Ovary (tissue), 9 donors: Measurements from ENCODE around the gene SPAAR. TPM values are rescaled to one million over a fixed set of nuclear protein-coding genes. Genes with fewer than 3 reads are reported as not detected.

ENCODE experiments used
- DNase-seq, 5 donors: peaks; one replicate each; pipeline ENCODE4 v3.0.0-alpha.2; 2019 to 2020
- H3K27ac ChIP-seq, 2 donors: fragments of 200-600 bp; one replicate each; pipeline versions ENCODE4 v1.5.1 to v1.8.0; 2019 to 2022
- H3K27me3 ChIP-seq: fragments of 200-600 bp; one replicate; pipeline ENCODE4 v1.8.0; 2022
- H3K36me3 ChIP-seq: fragments of 200-600 bp; sonication (generic); one replicate; pipeline ENCODE4 v1.5.1; 2019
- H3K4me1 ChIP-seq: one replicate; pipeline ENCODE4 v1.8.1; 2013; ENCODE audit warnings: mild to moderate bottlenecking, moderate library complexity; ENCODE audit not compliant: insufficient read depth
- H3K4me3 ChIP-seq: fragments of 200-600 bp; sonication (generic); one replicate; pipeline ENCODE4 v1.5.1; 2017
- H3K9me3 ChIP-seq, 2 donors: fragments of 200-600 bp in 1 of 2; sonication (generic) in 1 of 2; one replicate each; pipeline versions ENCODE4 v1.5.1 to v1.8.1; 2013 to 2019; ENCODE audit warnings: mild to moderate bottlenecking in 1 of 2, moderate library complexity in 1 of 2
- CTCF ChIP-seq, 3 donors: fragments of 450-650 bp in 2 of 3; fragments of 200-600 bp in 1 of 3; IDR thresholded peaks; one replicate each; pipeline versions ENCODE4 v1.5.1 to v1.8.0; 2016 to 2022; ENCODE audit warnings: antibody characterized with exemption in 3 of 3, mild to moderate bottlenecking in 1 of 3
- EP300 ChIP-seq: sonication (generic); formaldehyde crosslinking; IDR thresholded peaks from one replicate; pipeline ENCODE4 v1.6.1; 2017; ENCODE audit warnings: antibody characterized with exemption
- POLR2A ChIP-seq: fragments of 450-650 bp; IDR thresholded peaks from one replicate; pipeline ENCODE4 v1.6.1; 2017; ENCODE audit warnings: antibody characterized with exemption, mild to moderate bottlenecking, moderate library complexity
- WGBS, 3 donors: extraction: QIAGEN DNeasy Blood & Tissue Kit in 1 of 3; methylation state at CpG; one replicate each; pipeline versions ENCODE4 v1.1.5 to v1.1.7; 2013 to 2017; 5-methylcytosine and 5-hydroxymethylcytosine counted together
- intact Hi-C, 4 donors: fragments of 100-400 bp; cut with DNase I; formaldehyde crosslinking; loops; one replicate each; pipeline versions ENCODE4 v1.11.0 to v1.15.1; 2022 to 2023
- polyA plus RNA-seq, 2 donors: library from polyadenylated mRNA; stranded (reverse); fragments of 200-250 nt in 1 of 2; fragments of 350-450 nt in 1 of 2; fragmentation: Illumina TruSeq in 1 of 2; extraction: RNeasy Lipid Tissue Mini Kit (QIAGEN cat#74804) in 1 of 2; gene quantifications; one replicate each; pipeline ENCODE4 v1.2.3, GENCODE V29; 2013 to 2014
- total RNA-seq, 7 donors: library from RNA; depleted of rRNA in 2 of 7; stranded (reverse); fragments of >200 nt in 2 of 7; fragmentation: NEBNext Ultra II Directional in 3 of 7; extraction: Animal tissue kit (Norgen Biotek cat#: 25700) in 3 of 7; gene quantifications; one replicate each; pipeline versions ENCODE4 v1.1.0 to v1.2.4, GENCODE V29; 2016 to 2023
- donor health status: DM: no; HTN: no; CAD: no; lungs with moderate emphysema.
- donor health status: DM: no; HTN: no; CAD: no.
- donor health status: Bipolar disorder and iron deficiency.
- donor health status: DM: yes; HTN: yes; CAD: no.
- donor health status: DM: no; HTN: no; CAD: no.
- donor health status: DM: yes; HTN: yes; CAD: no.

The SPAAR gene
- total and polyA plus RNA-seq, 9 donors: 0.33 to 5.4 (median 2.0) TPM

- no peak overlapping the region for H3K27ac ChIP-seq
Measured at GRCh38 chr9:35944841-35945240, 35.6 kb downstream of the SPAAR start.

GRCh38 chr9:35945341-35946018 is 36.2 kb downstream of the SPAAR start:
- peak; percentile 85 to 89 (median 88) for DNase-seq

More at GRCh38 chr9:35944841-35945240, 35.6 kb downstream of the SPAAR start:
- Histone ChIP-seq H3K4me3 (no peak overlapping the region), H3K36me3 (no peaks in the 10 kb centered on the region), H3K27me3 (no peaks in the 10 kb centered on the region), H3K9me3 (no peaks in the 10 kb centered on the region), H3K4me1 (peaks cover 3% of the 10 kb centered on the region)
- DNase-seq: no peak
- 79 to 99% (median 94%) methylated on average over 3 of the region's 3 CpGs for WGBS, 3 donors
- TF ChIP-seq POLR2A (no peak), CTCF (IDR thresholded peaks at IDR 0.05) (no peak), EP300 (no peak)
- intact Hi-C loops: loop anchor here (5.0 to 10.0 kb wide), 4 partner anchors 38 to 153 kb away; partner anchors contain the start of genes HRCT1 (in 2 of the 4), NPR2 (in 2 of the 4) and SPAAR (in 2 of the 4)

GRCh38 chr9:35948451-35948850 is 39.2 kb downstream of the SPAAR start:
- no peak overlapping the region for H3K27ac ChIP-seq
- H3K36me3 ChIP-seq: no peaks in the 10 kb centered on the region
- no peaks in the 10 kb centered on the region for H3K9me3 ChIP-seq
- no peak for TF ChIP-seq CTCF (IDR thresholded peaks at IDR 0.05)
- TF ChIP-seq POLR2A: no peak
- TF ChIP-seq EP300: no peak
- 63 to 72% (median 72%) methylated on average over 2 of the region's 2 CpGs for WGBS, 3 donors
- no peak for DNase-seq
- H3K4me3 ChIP-seq: no peak overlapping the region
- intact Hi-C loops: loop anchor here (5.0 to 10.0 kb wide), 4 partner anchors 41 to 156 kb away; partner anchors contain the start of genes NPR2 (in 2 of the 4), HRCT1 (in 1 of the 4) and SPAAR (in 1 of the 4)
- H3K4me1 ChIP-seq: peaks cover 3% of the 10 kb centered on the region
- H3K27me3 ChIP-seq: no peaks in the 10 kb centered on the region

More at GRCh38 chr9:35945341-35946018, 36.2 kb downstream of the SPAAR start:
- Histone ChIP-seq H3K36me3 (no peaks in the 10 kb centered on the region), H3K27me3 (no peaks in the 10 kb centered on the region), H3K27ac (no peak overlapping the region), H3K4me3 (no peak overlapping the region), H3K9me3 (no peaks in the 10 kb centered on the region), H3K4me1 (peaks cover 3% of the 10 kb centered on the region)
- intact Hi-C loops: loop anchor here (5.0 to 10.0 kb wide), 4 partner anchors 38 to 153 kb away; partner anchors contain the start of genes NPR2 (in 2 of the 4), HRCT1 (in 1 of the 4) and SPAAR (in 1 of the 4)
- 13 to 22% (median 13%) methylated on average over 10 of the region's 10 CpGs for WGBS, 3 donors
- TF ChIP-seq CTCF (IDR thresholded peaks at IDR 0.05) (peak; percentile 61 to 75 (median 72)), EP300 (no peak)

GRCh38 chr9:35948901-35949318 is 39.6 kb downstream of the SPAAR start:
- Histone ChIP-seq H3K27me3 (no peaks in the 10 kb centered on the region), H3K4me1 (peaks cover 3% of the 10 kb centered on the region), H3K36me3 (no peaks in the 10 kb centered on the region), H3K4me3 (no peak overlapping the region), H3K9me3 (no peaks in the 10 kb centered on the region), H3K27ac (no peak overlapping the region)
- WGBS, 3 donors: 58 to 73% (median 59%) methylated on average over 2 of the region's 2 CpGs
- intact Hi-C loops: loop anchor here (5.0 to 10.0 kb wide), 4 partner anchors 42 to 157 kb away; partner anchors contain the start of genes NPR2 (in 2 of the 4), HRCT1 (in 1 of the 4) and SPAAR (in 1 of the 4)
- no peak for TF ChIP-seq EP300
- no peak for TF ChIP-seq CTCF (IDR thresholded peaks at IDR 0.05)
- TF ChIP-seq POLR2A: no peak
- no peak for DNase-seq
